Measurements from ENCODE around the gene KCTD10.

Gene KCTD10, protein sequence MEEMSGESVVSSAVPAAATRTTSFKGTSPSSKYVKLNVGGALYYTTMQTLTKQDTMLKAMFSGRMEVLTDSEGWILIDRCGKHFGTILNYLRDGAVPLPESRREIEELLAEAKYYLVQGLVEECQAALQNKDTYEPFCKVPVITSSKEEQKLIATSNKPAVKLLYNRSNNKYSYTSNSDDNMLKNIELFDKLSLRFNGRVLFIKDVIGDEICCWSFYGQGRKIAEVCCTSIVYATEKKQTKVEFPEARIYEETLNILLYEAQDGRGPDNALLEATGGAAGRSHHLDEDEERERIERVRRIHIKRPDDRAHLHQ

DNA sequence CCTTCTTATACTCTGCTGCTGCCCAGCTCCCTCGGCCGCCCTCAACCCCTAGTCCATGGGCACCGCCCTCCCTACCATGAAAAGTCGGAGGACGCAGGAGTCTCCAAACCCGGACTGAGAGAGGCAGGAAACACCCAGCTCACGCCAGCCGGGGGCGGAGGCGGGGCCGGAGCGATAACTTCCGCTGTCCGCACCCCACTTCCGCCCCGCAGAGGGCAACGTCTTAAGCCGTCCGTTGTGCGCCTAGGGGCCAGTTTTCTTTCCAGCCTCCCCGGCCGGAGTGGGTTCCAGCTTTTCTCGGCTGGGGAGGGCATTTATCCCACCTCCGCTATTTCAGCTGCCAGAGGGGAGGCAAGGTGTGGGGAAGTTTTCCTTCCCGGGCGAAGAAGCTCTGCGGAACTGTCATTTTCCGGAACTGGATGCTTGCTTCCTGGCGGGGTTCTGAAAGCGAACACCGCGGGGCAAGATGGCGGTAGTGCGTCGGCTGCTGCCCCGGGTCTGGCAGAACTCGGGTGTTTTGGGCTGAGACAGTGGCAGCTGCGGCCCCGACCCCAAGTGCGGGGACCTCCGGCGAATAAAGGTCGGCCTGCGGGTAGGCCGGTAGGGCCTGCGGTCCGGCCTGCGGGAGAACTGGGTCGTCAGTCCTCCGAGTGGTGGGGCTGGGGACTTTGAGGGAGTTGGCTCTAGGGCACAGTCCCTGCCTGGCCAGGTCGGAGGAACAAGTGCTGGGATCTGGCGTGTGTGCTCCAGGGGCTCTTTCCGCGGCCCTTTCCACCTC lies at the start of gene KCTD10, which contains the start of gene UBE3B:
Gene KCTD10 (minus strand): TSS at position 116 of the 778 bp plus-strand sequence. CDS start 38 bp downstream, at position 78.
Gene UBE3B (plus strand): TSS at position 450 of the 778 bp plus-strand sequence. CDS start 5,918 bp downstream, outside the sequence.
- Histone ChIP-seq H3K36me3 (ENCODE audit: control insufficient read depth in 1 of 2, insufficient read depth in 2 of 2, low read length in 2 of 2) (peaks cover 3 to 9% of the 10 kb centered on the region in 2 donors), H3K9me3 (ENCODE audit: control insufficient read depth in 1 of 2, low read length in 2 of 2) (no peaks in the 10 kb centered on the region), H3K27ac (ENCODE audit: low read length) (peak within 1 kb of the TSS; percentile 98), H3K4me3 (ENCODE audit: low read depth in 1 of 2, low read length in 2 of 2) (peak within 1 kb of the TSS; percentile 98 to 99), H3K27me3 (ENCODE audit: low read depth, low read length) (no peaks in the 10 kb centered on the region), H3K4me1 (ENCODE audit: control insufficient read depth in 1 of 2, insufficient read depth in 2 of 2, low read length in 2 of 2) (peaks cover 5 to 46% of the 10 kb centered on the region in 2 donors)

DNA sequence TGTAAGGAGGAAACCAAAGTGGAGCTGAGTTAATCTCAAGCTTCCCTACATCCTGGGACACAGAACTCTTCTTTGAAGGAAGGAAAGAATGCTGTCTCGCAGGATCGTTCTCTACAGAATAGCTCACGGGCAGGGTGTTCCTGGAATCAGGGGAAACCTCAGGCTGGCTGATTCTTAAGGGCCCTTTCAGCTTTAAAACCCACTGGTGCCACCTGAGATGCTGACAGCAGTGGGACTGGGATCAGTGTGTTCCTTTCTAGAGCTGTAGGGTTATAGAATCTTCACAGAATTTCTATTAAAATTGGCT lies 48.1 kb upstream of the KCTD10 start:
- no peak overlapping the region for H3K4me3 ChIP-seq (ENCODE audit: low read depth in 1 of 2, low read length in 2 of 2)
- no peaks in the 10 kb centered on the region for H3K9me3 ChIP-seq (ENCODE audit: control insufficient read depth in 1 of 2, low read length in 2 of 2)
- H3K36me3 ChIP-seq (ENCODE audit: control insufficient read depth in 1 of 2, insufficient read depth in 2 of 2, low read length in 2 of 2): peaks cover 52 to 73% of the 10 kb centered on the region in 2 donors
- peaks cover 0 to 13% of the 10 kb centered on the region in 2 donors for H3K4me1 ChIP-seq (ENCODE audit: control insufficient read depth in 1 of 2, insufficient read depth in 2 of 2, low read length in 2 of 2)
- H3K27me3 ChIP-seq (ENCODE audit: low read depth, low read length): no peaks in the 10 kb centered on the region
- no peak overlapping the region for H3K27ac ChIP-seq (ENCODE audit: low read length)

DNA sequence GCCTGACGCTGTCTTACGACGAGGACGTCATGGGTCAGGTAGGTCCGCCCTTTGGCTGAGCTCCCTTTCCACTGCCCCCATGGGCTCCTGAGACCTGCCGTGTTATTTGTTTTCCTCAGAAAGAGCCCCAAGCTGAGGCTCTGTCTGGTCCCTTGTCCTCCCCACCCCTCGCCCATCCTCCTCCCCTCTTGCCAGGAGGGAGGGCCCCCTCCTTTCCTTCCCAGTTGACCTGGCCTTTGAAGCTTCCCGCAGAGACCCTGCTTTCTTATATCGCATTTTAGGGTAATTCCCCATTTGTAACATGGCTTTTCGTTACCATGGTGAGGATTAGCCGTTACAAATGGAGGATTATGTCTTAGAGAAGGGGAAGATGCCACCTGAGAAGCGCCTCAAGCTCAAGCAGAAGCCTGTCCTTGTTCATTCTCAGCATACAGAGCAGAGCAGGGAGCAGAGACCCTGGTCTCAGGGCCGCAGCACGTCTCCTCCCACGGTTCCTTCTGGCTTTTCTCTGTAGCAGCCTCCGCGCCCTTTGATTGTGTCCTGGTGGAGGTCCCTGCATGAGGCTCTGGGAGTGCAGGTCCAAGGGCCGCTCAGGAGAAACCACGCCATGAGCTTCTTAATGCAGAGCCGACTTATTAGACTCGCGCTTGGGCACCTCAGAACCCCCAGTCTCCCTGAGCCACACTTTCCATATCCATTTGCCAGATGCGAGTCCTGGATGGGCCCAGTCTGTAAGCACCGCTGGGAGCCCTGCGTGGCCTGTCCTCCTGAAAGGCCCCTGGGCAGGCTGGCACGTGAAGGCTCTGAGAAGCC lies 47.6 kb upstream of the KCTD10 start:
- no peaks in the 10 kb centered on the region for H3K27me3 ChIP-seq (ENCODE audit: low read depth, low read length)
- no peak overlapping the region for H3K27ac ChIP-seq (ENCODE audit: low read length)
- H3K9me3 ChIP-seq (ENCODE audit: control insufficient read depth in 1 of 2, low read length in 2 of 2): no peaks in the 10 kb centered on the region
- peaks cover 0 to 10% of the 10 kb centered on the region in 2 donors for H3K4me1 ChIP-seq (ENCODE audit: control insufficient read depth in 1 of 2, insufficient read depth in 2 of 2, low read length in 2 of 2)
- peaks cover 57 to 73% of the 10 kb centered on the region in 2 donors for H3K36me3 ChIP-seq (ENCODE audit: control insufficient read depth in 1 of 2, insufficient read depth in 2 of 2, low read length in 2 of 2)
- H3K4me3 ChIP-seq (ENCODE audit: low read depth in 1 of 2, low read length in 2 of 2): no peak overlapping the region

DNA sequence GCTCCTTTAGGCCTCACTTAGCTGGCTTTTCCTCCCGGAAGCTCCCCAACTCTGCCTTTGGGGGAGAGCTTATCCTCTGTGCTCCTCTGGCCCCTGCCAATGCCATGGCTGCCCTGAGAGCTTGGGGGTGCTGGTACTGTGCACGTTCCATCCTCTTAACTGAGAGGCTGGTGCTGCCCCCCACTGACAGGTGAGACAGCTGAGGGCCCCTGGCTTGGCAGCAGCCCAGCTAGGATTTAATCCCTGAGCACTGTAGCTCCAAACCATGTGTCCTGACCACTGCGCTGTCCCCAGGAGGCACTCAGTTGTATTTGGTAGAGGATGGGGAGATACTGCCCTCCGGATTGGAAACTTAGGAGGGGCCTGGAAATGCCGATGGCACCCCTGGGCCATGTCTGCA lies 46.4 kb upstream of the KCTD10 start:
- Histone ChIP-seq H3K9me3 (ENCODE audit: control insufficient read depth in 1 of 2, low read length in 2 of 2) (no peaks in the 10 kb centered on the region), H3K4me3 (ENCODE audit: low read depth in 1 of 2, low read length in 2 of 2) (no peak overlapping the region), H3K27ac (ENCODE audit: low read length) (no peak overlapping the region), H3K36me3 (ENCODE audit: control insufficient read depth in 1 of 2, insufficient read depth in 2 of 2, low read length in 2 of 2) (peaks cover 57 to 77% of the 10 kb centered on the region in 2 donors), H3K4me1 (ENCODE audit: control insufficient read depth in 1 of 2, insufficient read depth in 2 of 2, low read length in 2 of 2) (peaks cover 0 to 12% of the 10 kb centered on the region in 2 donors), H3K27me3 (ENCODE audit: low read depth, low read length) (no peaks in the 10 kb centered on the region)

DNA sequence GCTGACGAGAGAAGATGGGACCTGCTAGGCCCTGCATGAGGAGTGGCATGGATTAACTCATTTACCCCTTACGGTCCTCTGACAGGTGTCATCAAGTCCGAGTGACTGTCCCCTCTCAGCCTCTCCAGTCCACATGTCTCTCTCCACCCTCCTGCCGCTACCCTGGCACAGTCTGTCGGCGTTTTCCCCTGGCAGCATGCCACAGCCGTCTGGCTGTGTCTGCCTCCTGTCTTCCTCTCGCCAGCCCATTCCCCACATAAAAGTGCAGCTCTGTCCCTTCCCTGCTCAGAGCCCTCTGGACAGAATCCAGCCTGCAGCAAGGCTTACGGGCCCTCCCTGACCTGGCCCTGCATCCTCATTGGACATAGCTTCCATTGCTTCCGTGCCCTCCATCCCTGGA lies 46.0 kb upstream of the KCTD10 start:
- H3K9me3 ChIP-seq (ENCODE audit: control insufficient read depth in 1 of 2, low read length in 2 of 2): no peaks in the 10 kb centered on the region
- no peak overlapping the region for H3K27ac ChIP-seq (ENCODE audit: low read length)
- H3K27me3 ChIP-seq (ENCODE audit: low read depth, low read length): no peaks in the 10 kb centered on the region
- H3K36me3 ChIP-seq (ENCODE audit: control insufficient read depth in 1 of 2, insufficient read depth in 2 of 2, low read length in 2 of 2): peaks cover 57 to 77% of the 10 kb centered on the region in 2 donors
- H3K4me3 ChIP-seq (ENCODE audit: low read depth in 1 of 2, low read length in 2 of 2): no peak overlapping the region
- peaks cover 0 to 14% of the 10 kb centered on the region in 2 donors for H3K4me1 ChIP-seq (ENCODE audit: control insufficient read depth in 1 of 2, insufficient read depth in 2 of 2, low read length in 2 of 2)

GRCh38 chr12:109521831-109522230 lies 44.7 kb upstream of the KCTD10 start:
- H3K36me3 ChIP-seq (ENCODE audit: control insufficient read depth in 1 of 2, insufficient read depth in 2 of 2, low read length in 2 of 2): peaks cover 57 to 77% of the 10 kb centered on the region in 2 donors

DNA sequence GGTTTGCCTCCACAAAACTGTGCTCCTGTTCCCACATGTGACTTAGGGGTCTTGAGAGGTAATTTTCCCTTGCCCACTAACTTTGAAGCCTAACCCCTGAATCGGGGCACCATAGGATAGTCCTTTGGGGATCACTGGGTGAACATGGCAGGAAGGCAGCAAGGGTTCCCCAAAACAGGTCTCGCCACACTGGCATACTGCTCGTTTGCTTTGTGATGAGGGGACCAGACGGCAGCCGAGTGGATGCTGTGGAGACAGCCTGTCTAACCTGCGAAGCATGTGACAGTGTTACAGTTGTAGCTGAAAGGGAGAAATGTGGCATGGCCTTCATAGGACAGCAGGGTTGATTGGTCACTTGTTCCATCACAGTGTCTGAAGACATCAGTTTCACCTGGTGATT lies 42.7 kb upstream of the KCTD10 start:
- H3K36me3 ChIP-seq (ENCODE audit: control insufficient read depth in 1 of 2, insufficient read depth in 2 of 2, low read length in 2 of 2): peaks cover 60 to 69% of the 10 kb centered on the region in 2 donors
- H3K4me1 ChIP-seq (ENCODE audit: control insufficient read depth in 1 of 2, insufficient read depth in 2 of 2, low read length in 2 of 2): peaks cover 0 to 14% of the 10 kb centered on the region in 2 donors
- H3K27ac ChIP-seq (ENCODE audit: low read length): peak overlapping the region; percentile 78

More at GRCh38 chr12:109521831-109522230, 44.7 kb upstream of the KCTD10 start:
- H3K4me1 ChIP-seq (ENCODE audit: control insufficient read depth in 1 of 2, insufficient read depth in 2 of 2, low read length in 2 of 2): peaks cover 0 to 14% of the 10 kb centered on the region in 2 donors
- H3K27ac ChIP-seq (ENCODE audit: low read length): no peak overlapping the region
- H3K9me3 ChIP-seq (ENCODE audit: control insufficient read depth in 1 of 2, low read length in 2 of 2): no peaks in the 10 kb centered on the region
- H3K4me3 ChIP-seq (ENCODE audit: low read depth in 1 of 2, low read length in 2 of 2): no peak overlapping the region
- H3K27me3 ChIP-seq (ENCODE audit: low read depth, low read length): no peaks in the 10 kb centered on the region

GRCh38 chr12:109518820-109519665 lies 41.9 kb upstream of the KCTD10 start:
- Histone ChIP-seq H3K4me1 (ENCODE audit: control insufficient read depth in 1 of 2, insufficient read depth in 2 of 2, low read length in 2 of 2) (peaks cover 0 to 14% of the 10 kb centered on the region in 2 donors), H3K9me3 (ENCODE audit: control insufficient read depth in 1 of 2, low read length in 2 of 2) (no peaks in the 10 kb centered on the region), H3K27me3 (ENCODE audit: low read depth, low read length) (no peaks in the 10 kb centered on the region), H3K4me3 (ENCODE audit: low read depth in 1 of 2, low read length in 2 of 2) (no peak overlapping the region), H3K27ac (ENCODE audit: low read length) (peak overlapping the region; percentile 78), H3K36me3 (ENCODE audit: control insufficient read depth in 1 of 2, insufficient read depth in 2 of 2, low read length in 2 of 2) (peaks cover 61 to 67% of the 10 kb centered on the region in 2 donors)

More for the DNA sequence above, 42.7 kb upstream of the KCTD10 start:
- H3K27me3 ChIP-seq (ENCODE audit: low read depth, low read length): no peaks in the 10 kb centered on the region
- H3K4me3 ChIP-seq (ENCODE audit: low read depth in 1 of 2, low read length in 2 of 2): no peak overlapping the region
- H3K9me3 ChIP-seq (ENCODE audit: control insufficient read depth in 1 of 2, low read length in 2 of 2): no peaks in the 10 kb centered on the region

DNA sequence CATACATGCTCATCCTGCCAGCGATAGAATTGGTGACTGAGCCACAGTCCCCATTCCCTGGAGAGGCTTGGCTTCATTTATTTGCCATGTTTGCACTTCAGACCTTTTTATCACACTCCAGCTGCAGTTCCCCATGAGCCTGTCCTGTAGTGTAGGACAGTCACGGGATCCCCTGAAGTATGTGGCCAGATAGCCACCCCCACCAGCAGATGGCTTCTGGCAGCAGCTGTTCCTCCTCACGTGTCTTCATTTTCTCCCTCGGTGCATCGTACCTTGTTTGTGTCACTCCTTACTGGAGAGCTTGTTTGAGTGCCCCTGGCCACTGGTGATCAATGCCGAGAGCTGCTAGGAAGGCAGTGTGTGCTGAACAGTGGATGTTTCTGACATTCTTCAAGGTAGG lies 40.5 kb upstream of the KCTD10 start:
- Histone ChIP-seq H3K9me3 (ENCODE audit: control insufficient read depth in 1 of 2, low read length in 2 of 2) (no peaks in the 10 kb centered on the region), H3K27ac (ENCODE audit: low read length) (peak overlapping the region; percentile 54)

GRCh38 chr12:109513977-109514376 lies 36.9 kb upstream of the KCTD10 start:
- H3K27ac ChIP-seq (ENCODE audit: low read length): no peak overlapping the region
- no peak overlapping the region for H3K4me3 ChIP-seq (ENCODE audit: low read depth in 1 of 2, low read length in 2 of 2)
- H3K36me3 ChIP-seq (ENCODE audit: control insufficient read depth in 1 of 2, insufficient read depth in 2 of 2, low read length in 2 of 2): peaks cover 51 to 73% of the 10 kb centered on the region in 2 donors
- no peaks in the 10 kb centered on the region for H3K9me3 ChIP-seq (ENCODE audit: control insufficient read depth in 1 of 2, low read length in 2 of 2)
- peaks cover 0 to 25% of the 10 kb centered on the region in 2 donors for H3K4me1 ChIP-seq (ENCODE audit: control insufficient read depth in 1 of 2, insufficient read depth in 2 of 2, low read length in 2 of 2)
- no peaks in the 10 kb centered on the region for H3K27me3 ChIP-seq (ENCODE audit: low read depth, low read length)

More for the DNA sequence above, 40.5 kb upstream of the KCTD10 start:
- Histone ChIP-seq H3K4me1 (ENCODE audit: control insufficient read depth in 1 of 2, insufficient read depth in 2 of 2, low read length in 2 of 2) (peaks cover 0 to 9% of the 10 kb centered on the region in 2 donors), H3K36me3 (ENCODE audit: control insufficient read depth in 1 of 2, insufficient read depth in 2 of 2, low read length in 2 of 2) (peaks cover 52 to 74% of the 10 kb centered on the region in 2 donors), H3K27me3 (ENCODE audit: low read depth, low read length) (no peaks in the 10 kb centered on the region), H3K4me3 (ENCODE audit: low read depth in 1 of 2, low read length in 2 of 2) (no peak overlapping the region)
